ENCODE measurements around the gene MARCHF10. TPM values are rescaled to one million over a fixed set of nuclear protein-coding genes. Genes with fewer than 3 reads are reported as not detected.

Gene MARCHF10
- total RNA-seq, 2 donors from 2014 or later, result 29.7 TPM; not detected in 1

- H3K27ac ChIP-seq, result no peak overlapping the region
- H3K4me1 ChIP-seq (replicated peaks), result no peaks in the 10 kb centered on the region
- no peak for TF ChIP-seq CTCF (IDR thresholded peaks at IDR 0.05)
- TF ChIP-seq POLR2A (IDR thresholded peaks at IDR 0.05), result no peak
- no peak for TF ChIP-seq POLR2AphosphoS5 (IDR thresholded peaks at IDR 0.05)
- intact Hi-C loops (cut with DNase I), result no loop called here
- H3K9me3 ChIP-seq, result no peaks in the 10 kb centered on the region
- H3K4me3 ChIP-seq, result no peak overlapping the region
- H3K36me3 ChIP-seq, result no peaks in the 10 kb centered on the region
- no peaks in the 10 kb centered on the region for H3K27me3 ChIP-seq (replicated peaks; ENCODE audit: insufficient read depth)
- no peak for DNase-seq (ENCODE audit: low spot score)
- WGBS, result 90% methylated on average over 10 of the region's 10 CpGs
Measured at GRCh38 chr17:62678214-62678919, 129.7 kb downstream of the MARCHF10 start.

- intact Hi-C loops (cut with DNase I), result no loop called here
- TF ChIP-seq POLR2AphosphoS5 (IDR thresholded peaks at IDR 0.05) (no peak), POLR2A (IDR thresholded peaks at IDR 0.05) (no peak), CTCF (IDR thresholded peaks at IDR 0.05) (no peak)
- Histone ChIP-seq H3K4me1 (replicated peaks) (no peaks in the 10 kb centered on the region), H3K27me3 (replicated peaks; ENCODE audit: insufficient read depth) (no peaks in the 10 kb centered on the region), H3K9me3 (no peaks in the 10 kb centered on the region), H3K36me3 (no peaks in the 10 kb centered on the region), H3K4me3 (no peak overlapping the region), H3K27ac (no peak overlapping the region)
- no peak for DNase-seq (ENCODE audit: low spot score)
- 92% methylated on average over 13 of the region's 18 CpGs for WGBS
Measured at GRCh38 chr17:62676952-62677596, 131.0 kb downstream of the MARCHF10 start.

- no peaks in the 10 kb centered on the region for H3K27me3 ChIP-seq (replicated peaks; ENCODE audit: insufficient read depth)
- no peaks in the 10 kb centered on the region for H3K4me1 ChIP-seq (replicated peaks)
- DNase-seq (ENCODE audit: low spot score), result no peak
- no peaks in the 10 kb centered on the region for H3K36me3 ChIP-seq
- 86% methylated on average over 16 of the region's 16 CpGs for WGBS
- intact Hi-C loops (cut with DNase I), result no loop called here
- H3K27ac ChIP-seq, result no peak overlapping the region
- H3K9me3 ChIP-seq, result no peaks in the 10 kb centered on the region
- H3K4me3 ChIP-seq, result no peak overlapping the region
- TF ChIP-seq CTCF (IDR thresholded peaks at IDR 0.05) (no peak), POLR2AphosphoS5 (IDR thresholded peaks at IDR 0.05) (no peak), POLR2A (IDR thresholded peaks at IDR 0.05) (no peak)
Measured at GRCh38 chr17:62676231-62676943, 131.7 kb downstream of the MARCHF10 start.

- H3K36me3 ChIP-seq, result no peaks in the 10 kb centered on the region
- no peaks in the 10 kb centered on the region for H3K9me3 ChIP-seq
- H3K4me3 ChIP-seq, result no peak overlapping the region
- 87% methylated on average over 4 of the region's 4 CpGs for WGBS
- DNase-seq (ENCODE audit: low spot score), result no peak
- TF ChIP-seq POLR2AphosphoS5 (IDR thresholded peaks at IDR 0.05) (no peak), POLR2A (IDR thresholded peaks at IDR 0.05) (no peak), CTCF (IDR thresholded peaks at IDR 0.05) (no peak)
- no peaks in the 10 kb centered on the region for H3K27me3 ChIP-seq (replicated peaks; ENCODE audit: insufficient read depth)
- H3K27ac ChIP-seq, result no peak overlapping the region
- H3K4me1 ChIP-seq (replicated peaks), result no peaks in the 10 kb centered on the region
- intact Hi-C loops (cut with DNase I), result no loop called here
Measured at GRCh38 chr17:62675701-62676100, 132.4 kb downstream of the MARCHF10 start.
